Measurements from ENCODE around the gene WDR45B.
"Not testable (repeated sequence)": the region's sequence is repeated elsewhere in the genome, so short reads cannot be mapped to it uniquely, and the experiment has no call there.

- TF ChIP-seq CTCF (IDR thresholded peaks at IDR 0.05; ENCODE audit: low read depth, low read length, poor library complexity, severe bottlenecking); EZH2phosphoT487 (IDR thresholded peaks at IDR 0.05; ENCODE audit: borderline replicate concordance, low read length): not testable (repeated sequence)
Measured at GRCh38 chr17:82575581-82576221, 72.5 kb downstream of the WDR45B start.

Data from DOHH2 (cell line).